A673 (cell line): Measurements from ENCODE around the gene IP6K2. TPM values are rescaled to one million over a fixed set of nuclear protein-coding genes. Genes with fewer than 3 reads are reported as not detected.

Experiments used
- BruUV-seq: library from RNA; stranded (reverse); fragments of 400-500 nt; replicated peaks from 2 replicates; lab custom pipeline; 2021; lab: Mats Ljungman, UMichigan
- CTCF ChIA-PET: fragments of 300-600 bp; sonication (Branson Sonifier 250); formaldehyde crosslinking; loops from one replicate; lab custom pipeline; 2022; ENCODE audit warnings: antibody characterized with exemption; lab: Charles Lee
- POLR2A ChIA-PET: fragments of 300-600 bp; sonication (Branson Sonifier 250); formaldehyde crosslinking; loops from one replicate; lab custom pipeline; 2022; ENCODE audit warnings: antibody characterized with exemption; ENCODE audit not compliant: low non-redundant PET; lab: Charles Lee
- DNase-seq: peaks from one replicate; pipeline ENCODE4 v3.0.0-alpha.2; 2015; ENCODE audit warnings: low spot score
- H3K27ac ChIP-seq: fragments of 200-600 bp; sonication (generic); 2 replicates; pipeline ENCODE4 v1.5.1; 2016; ENCODE audit warnings: mixed run types, low read depth, mild to moderate bottlenecking, mixed read lengths, antibody characterized with exemption, low read length; ENCODE audit not compliant: poor library complexity, severe bottlenecking
- H3K27me3 ChIP-seq: fragments of 200-600 bp; sonication (generic); replicated peaks from 2 replicates; pipeline ENCODE4 v1.6.1; 2017; ENCODE audit warnings: mixed run types, low read depth, mild to moderate bottlenecking, mixed read lengths, antibody characterized with exemption, low read length; ENCODE audit not compliant: insufficient read depth, poor library complexity
- H3K36me3 ChIP-seq: fragments of 200-600 bp; sonication (generic); 2 replicates; pipeline ENCODE4 v1.6.1; 2016; ENCODE audit warnings: mixed run types, mild to moderate bottlenecking, mixed read lengths, antibody characterized with exemption, low read length; ENCODE audit not compliant: insufficient read depth, poor library complexity, severe bottlenecking
- H3K4me1 ChIP-seq: fragments of 200-600 bp; sonication (generic); 2 replicates; pipeline ENCODE4 v1.6.1; 2017; ENCODE audit warnings: mixed run types, mild to moderate bottlenecking, mixed read lengths, antibody characterized with exemption, low read length; ENCODE audit not compliant: insufficient read depth, poor library complexity, severe bottlenecking
- H3K4me3 ChIP-seq: fragments of 200-600 bp; sonication (generic); 2 replicates; pipeline ENCODE4 v1.5.1; 2016; ENCODE audit warnings: low read depth, mixed run types, mild to moderate bottlenecking, mixed read lengths, low read length; ENCODE audit not compliant: poor library complexity, severe bottlenecking
- H3K9me3 ChIP-seq: fragments of 200-600 bp; sonication (generic); 2 replicates; pipeline ENCODE4 v1.6.1; 2016; ENCODE audit warnings: mixed run types, low read depth, mild to moderate bottlenecking, mixed read lengths, antibody characterized with exemption, low read length; ENCODE audit not compliant: poor library complexity, severe bottlenecking
- CTCF ChIP-seq: fragments of 300-800, 200-600 bp; sonication (generic); conservative IDR thresholded peaks from 2 replicates; pipeline ENCODE4 v1.5.1; 2017; ENCODE audit warnings: low read depth, mild to moderate bottlenecking, antibody characterized with exemption, low read length, moderate library complexity, mixed read lengths
- EZH2 ChIP-seq: fragments of 200-600 bp; sonication (generic); IDR thresholded peaks from 2 replicates; pipeline ENCODE4 v1.6.1; 2017; ENCODE audit warnings: borderline replicate concordance, low read depth, mild to moderate bottlenecking, mixed read lengths, antibody characterized with exemption, low read length; ENCODE audit not compliant: poor library complexity, severe bottlenecking
- intact Hi-C: fragments of 100-400 bp; cut with micrococcal nuclease; formaldehyde crosslinking; loops from one replicate; pipeline ENCODE4 v1.10.0; 2022; ENCODE audit not compliant: unreplicated experiment
- microRNA-seq: library from miRNA; unstranded; fragments of <30 nt; microRNA quantifications from one replicate; pipeline ENCODE4 v1.2.0, GENCODE V29; 2021
- total RNA-seq: library from RNA; stranded (reverse); gene quantifications from 2 replicates; pipeline ENCODE4 v1.2.3, GENCODE V29; 2021

Gene IP6K2
- total RNA-seq, 1 experiment from 2014 or later, result 62.5 TPM

GRCh38 chr3:48639944-48640606, 76.9 kb downstream of the IP6K2 start:
- TF ChIP-seq EZH2 (no peak), CTCF (no peak)
- no peaks in the 10 kb centered on the region for H3K4me1 ChIP-seq
- no peak overlapping the region for H3K27ac ChIP-seq
- ChIA-PET CTCF (no interaction called here), POLR2A (no interaction called here)
- no peaks in the 10 kb centered on the region for H3K9me3 ChIP-seq
- H3K4me3 ChIP-seq, result no peak overlapping the region
- no peaks in the 10 kb centered on the region for H3K27me3 ChIP-seq
- no peak for DNase-seq
- no TSS peak for BruUV-seq
- H3K36me3 ChIP-seq, result no peaks in the 10 kb centered on the region
- intact Hi-C loops, result no loop called here

Small RNA genes lying within 50 kb of the gene (microRNA-seq; reads per million reads assigned to microRNA genes)
- gene MIR4793, result 2.2 reads per million

Other genes starting within 250 kb of the IP6K2 start
- 61.8 and 63.5 TPM in 2 replicates for gene SHISA5, start 213.0 kb downstream of the IP6K2 start, total RNA-seq
- gene PFKFB4, start 160.4 kb downstream of the IP6K2 start, total RNA-seq, result 5.0 and 7.2 TPM in 2 replicates
- gene UCN2, start 153.4 kb downstream of the IP6K2 start, total RNA-seq, result 0.49 and 0.81 TPM in 2 replicates
- gene COL7A1, start 121.9 kb downstream of the IP6K2 start, total RNA-seq, result 16.4 and 24.8 TPM in 2 replicates
- gene UQCRC1, start 107.6 kb downstream of the IP6K2 start, total RNA-seq, result 189 and 215 TPM in 2 replicates
- gene TMEM89, start 95.5 kb downstream of the IP6K2 start, total RNA-seq, result 0.50 TPM in 1 of 2 replicates, not detected in the other
- gene SLC26A6, start 81.8 kb downstream of the IP6K2 start, total RNA-seq, result 11.8 and 12.6 TPM in 2 replicates
- 1.2 and 2.1 TPM in 2 replicates for gene CELSR3, start 54.3 kb downstream of the IP6K2 start, total RNA-seq
- 15.0 and 18.8 TPM in 2 replicates for gene NCKIPSD, start 31.3 kb downstream of the IP6K2 start, total RNA-seq
- 25.6 and 35.8 TPM in 2 replicates for gene PRKAR2A, start 130.7 kb upstream of the IP6K2 start, total RNA-seq
- 4.1 and 4.9 TPM in 2 replicates for gene SLC25A20, start 181.7 kb upstream of the IP6K2 start, total RNA-seq
- 70.8 and 76.8 TPM in 2 replicates for gene ARIH2, start 201.6 kb upstream of the IP6K2 start, total RNA-seq